ENCODE results near the gene MEIS3. TPM values are rescaled to one million over a fixed set of nuclear protein-coding genes. Genes with fewer than 3 reads are reported as not detected.

The MEIS3 gene
- total RNA-seq, 1 experiment from 2014 or later, result 35.8 TPM

- H3K27ac ChIP-seq (ENCODE audit: low read depth, low read length), result no peak overlapping the region
- no TSS peak for BruUV-seq (replicated peaks)
- no peaks in the 10 kb centered on the region for H3K9me2 ChIP-seq (ENCODE audit: insufficient read depth)
- no peak overlapping the region for H2AFZ ChIP-seq (ENCODE audit: low read depth, low read length, poor library complexity, severe bottlenecking)
- no peaks in the 10 kb centered on the region for H4K20me1 ChIP-seq (ENCODE audit: insufficient read depth)
- no peak overlapping the region for H3K9ac ChIP-seq (ENCODE audit: low read length)
- H3K36me3 ChIP-seq (ENCODE audit: control insufficient read depth in 1 of 2, insufficient read depth in 2 of 2, low read length in 2 of 2), result no peaks in the 10 kb centered on the region
- no peaks in the 10 kb centered on the region for H3K9me3 ChIP-seq (ENCODE audit: control insufficient read depth in 1 of 2, insufficient read depth in 1 of 2, low read depth in 1 of 2, low read length in 2 of 2)
- ATAC-seq (no peak), DNase-seq (ENCODE audit: low read depth, low spot score) (no peak)
- no peaks in the 10 kb centered on the region for H3K4me1 ChIP-seq (ENCODE audit: control insufficient read depth in 1 of 2, insufficient read depth in 2 of 2, low read length in 2 of 2)
- CTCF ChIA-PET, result no interaction called here
- POLR2A ChIA-PET, result no interaction called here
- no peaks in the 10 kb centered on the region for H3K79me2 ChIP-seq (ENCODE audit: insufficient read depth, low read length)
- no peak overlapping the region for H3K4me3 ChIP-seq (replicated peaks in 1 of 2; ENCODE audit: low read depth in 1 of 2, low read length in 2 of 2)
- RAD21 ChIA-PET (ENCODE audit: low non-redundant PET in 1 of 2, low total read pairs in 2 of 2, uncharacterized antibody in 2 of 2, unreplicated experiment in 2 of 2), result no interaction called here
- no peak for TF ChIP-seq ZFX (IDR thresholded peaks at IDR 0.05)
- TF ChIP-seq EGR1 (IDR thresholded peaks at IDR 0.05; ENCODE audit: low read depth), result no peak
- no peak for TF ChIP-seq SIN3A (IDR thresholded peaks at IDR 0.05; ENCODE audit: low read depth)
- no peak for TF ChIP-seq SRF (IDR thresholded peaks at IDR 0.05; ENCODE audit: low read depth)
- TF ChIP-seq POLR2A (IDR thresholded peaks at IDR 0.05; ENCODE audit: borderline replicate concordance, extremely low read depth, insufficient read depth, insufficient read length), result no peak
- no peak for TF ChIP-seq EZH2 (IDR thresholded peaks at IDR 0.05)
- no peak for TF ChIP-seq CTCF (IDR thresholded peaks at IDR 0.05 in 2 of 3, conservative IDR thresholded peaks at IDR 0.05 in 1 of 3; ENCODE audit: borderline replicate concordance in 1 of 3, insufficient read depth in 1 of 3, low read depth in 2 of 3, low read length in 2 of 3)
- no peak for TF ChIP-seq SP1 (IDR thresholded peaks at IDR 0.05; ENCODE audit: low read depth)
- TF ChIP-seq CEBPB (IDR thresholded peaks at IDR 0.05; ENCODE audit: low read depth), result no peak
- TF ChIP-seq POLR2AphosphoS5 (IDR thresholded peaks at IDR 0.05; ENCODE audit: low read depth, low read length), result no peak
- no peak for TF ChIP-seq MAX (IDR thresholded peaks at IDR 0.05)
- TF ChIP-seq ZNF274 (IDR thresholded peaks at IDR 0.05; ENCODE audit: low read depth, low read length), result no peak
- TF ChIP-seq ELF1 (IDR thresholded peaks at IDR 0.05; ENCODE audit: borderline replicate concordance, low read depth), result no peak
- TF ChIP-seq ATF3 (IDR thresholded peaks at IDR 0.05), result no peak
- no peak for TF ChIP-seq TCF7L2 (IDR thresholded peaks at IDR 0.05; ENCODE audit: borderline replicate concordance, extremely low read depth, insufficient read depth, insufficient read length)
- TF ChIP-seq YY1 (IDR thresholded peaks at IDR 0.05; ENCODE audit: extremely low read depth, insufficient replicate concordance, low read depth, low read length), result no peak
- no peak for TF ChIP-seq EZH2phosphoT487 (IDR thresholded peaks at IDR 0.05; ENCODE audit: borderline replicate concordance)
- intact Hi-C loops (cut with micrococcal nuclease), result no loop called here
- no peaks in the 10 kb centered on the region for H3K27me3 ChIP-seq (ENCODE audit: insufficient read depth, low read length)
- H3K4me2 ChIP-seq (ENCODE audit: low read length), result no peak overlapping the region
Observed at GRCh38 chr19:47398707-47399597, 20.4 kb downstream of the MEIS3 start.
